Measurements from ENCODE around the gene GMDS. TPM values are rescaled to one million over a fixed set of nuclear protein-coding genes. Genes with fewer than 3 reads are reported as not detected.

Gene GMDS
- total RNA-seq, 1 donor from 2014 or later, result 35.7 TPM

- Mint-ChIP-seq H3K4me1 (ENCODE audit: low read depth) (peaks cover 8% of the 10 kb centered on the region), H3K36me3 (ENCODE audit: low read depth) (no peaks in the 10 kb centered on the region), H3K27ac (no peak overlapping the region), H3K9me3 (no peaks in the 10 kb centered on the region), H3K4me3 (ENCODE audit: low read depth) (no peak overlapping the region), H3K27me3 (ENCODE audit: low read depth) (no peaks in the 10 kb centered on the region)
- intact Hi-C loops (cut with micrococcal nuclease), result loop anchor here (5.0 kb wide), 2 partner anchors 212 to 307 kb away; no protein-coding TSS in a partner anchor
- no peak for DNase-seq (ENCODE audit: low spot score)
Observed at GRCh38 chr6:1890071-1890470, 355.3 kb downstream of the GMDS start.

- Mint-ChIP-seq H3K36me3 (ENCODE audit: low read depth) (no peaks in the 10 kb centered on the region), H3K4me1 (ENCODE audit: low read depth) (peaks cover 4% of the 10 kb centered on the region), H3K9me3 (no peaks in the 10 kb centered on the region), H3K27ac (no peak overlapping the region), H3K27me3 (ENCODE audit: low read depth) (peaks cover 4% of the 10 kb centered on the region), H3K4me3 (ENCODE audit: low read depth) (no peak overlapping the region)
- DNase-seq (ENCODE audit: low spot score), result no peak
- intact Hi-C loops (cut with micrococcal nuclease), result no loop called here
Observed at GRCh38 chr6:1885576-1886011, 359.8 kb downstream of the GMDS start.

GRCh38 chr6:1884313-1884712 lies 361.1 kb downstream of the GMDS start:
- no peaks in the 10 kb centered on the region for H3K4me1 Mint-ChIP-seq (ENCODE audit: low read depth)
- intact Hi-C loops (cut with micrococcal nuclease), result no loop called here

GRCh38 chr6:1878330-1878729 lies 367.1 kb downstream of the GMDS start:
- intact Hi-C loops (cut with micrococcal nuclease), result no loop called here
- Mint-ChIP-seq H3K27ac (no peak overlapping the region), H3K4me1 (ENCODE audit: low read depth) (no peaks in the 10 kb centered on the region), H3K4me3 (ENCODE audit: low read depth) (no peak overlapping the region), H3K9me3 (no peaks in the 10 kb centered on the region), H3K27me3 (ENCODE audit: low read depth) (peaks cover 4% of the 10 kb centered on the region), H3K36me3 (ENCODE audit: low read depth) (no peaks in the 10 kb centered on the region)
- no peak for DNase-seq (ENCODE audit: low spot score)

More at GRCh38 chr6:1884313-1884712, 361.1 kb downstream of the GMDS start:
- DNase-seq (ENCODE audit: low spot score), result no peak
- H3K27ac Mint-ChIP-seq, result no peak overlapping the region
- no peaks in the 10 kb centered on the region for H3K9me3 Mint-ChIP-seq
- H3K4me3 Mint-ChIP-seq (ENCODE audit: low read depth), result no peak overlapping the region
- no peaks in the 10 kb centered on the region for H3K36me3 Mint-ChIP-seq (ENCODE audit: low read depth)
- H3K27me3 Mint-ChIP-seq (ENCODE audit: low read depth), result peaks cover 4% of the 10 kb centered on the region

GRCh38 chr6:1873781-1874180 lies 371.6 kb downstream of the GMDS start:
- H3K4me3 Mint-ChIP-seq (ENCODE audit: low read depth), result no peak overlapping the region
- intact Hi-C loops (cut with micrococcal nuclease), result no loop called here
- H3K27me3 Mint-ChIP-seq (ENCODE audit: low read depth), result no peaks in the 10 kb centered on the region
- no peak for DNase-seq (ENCODE audit: low spot score)
- no peak overlapping the region for H3K27ac Mint-ChIP-seq
- H3K36me3 Mint-ChIP-seq (ENCODE audit: low read depth), result no peaks in the 10 kb centered on the region
- H3K4me1 Mint-ChIP-seq (ENCODE audit: low read depth), result no peaks in the 10 kb centered on the region
- no peaks in the 10 kb centered on the region for H3K9me3 Mint-ChIP-seq

- DNase-seq (ENCODE audit: low spot score), result no peak
- Mint-ChIP-seq H3K27me3 (ENCODE audit: low read depth) (no peaks in the 10 kb centered on the region), H3K9me3 (no peaks in the 10 kb centered on the region), H3K4me1 (ENCODE audit: low read depth) (no peaks in the 10 kb centered on the region), H3K36me3 (ENCODE audit: low read depth) (no peaks in the 10 kb centered on the region), H3K4me3 (ENCODE audit: low read depth) (no peak overlapping the region), H3K27ac (no peak overlapping the region)
- intact Hi-C loops (cut with micrococcal nuclease), result no loop called here
Observed at GRCh38 chr6:1872649-1873131, 372.7 kb downstream of the GMDS start.

- Mint-ChIP-seq H3K9me3 (no peaks in the 10 kb centered on the region), H3K27ac (no peak overlapping the region), H3K4me3 (ENCODE audit: low read depth) (no peak overlapping the region), H3K4me1 (ENCODE audit: low read depth) (no peaks in the 10 kb centered on the region), H3K27me3 (ENCODE audit: low read depth) (no peaks in the 10 kb centered on the region), H3K36me3 (ENCODE audit: low read depth) (no peaks in the 10 kb centered on the region)
- DNase-seq (ENCODE audit: low spot score), result no peak
- intact Hi-C loops (cut with micrococcal nuclease), result no loop called here
Observed at GRCh38 chr6:1871724-1872315, 373.6 kb downstream of the GMDS start.

- H3K27me3 Mint-ChIP-seq (ENCODE audit: low read depth), result no peaks in the 10 kb centered on the region
- DNase-seq (ENCODE audit: low spot score), result no peak
- intact Hi-C loops (cut with micrococcal nuclease), result no loop called here
- H3K4me1 Mint-ChIP-seq (ENCODE audit: low read depth), result no peaks in the 10 kb centered on the region
- no peaks in the 10 kb centered on the region for H3K36me3 Mint-ChIP-seq (ENCODE audit: low read depth)
- no peaks in the 10 kb centered on the region for H3K9me3 Mint-ChIP-seq
- H3K4me3 Mint-ChIP-seq (ENCODE audit: low read depth), result no peak overlapping the region
- H3K27ac Mint-ChIP-seq, result no peak overlapping the region
Observed at GRCh38 chr6:1870932-1871331, 374.5 kb downstream of the GMDS start.

- no peak overlapping the region for H3K27ac Mint-ChIP-seq
- DNase-seq (ENCODE audit: low spot score), result no peak
- no peaks in the 10 kb centered on the region for H3K4me1 Mint-ChIP-seq (ENCODE audit: low read depth)
- H3K36me3 Mint-ChIP-seq (ENCODE audit: low read depth), result no peaks in the 10 kb centered on the region
- no peaks in the 10 kb centered on the region for H3K27me3 Mint-ChIP-seq (ENCODE audit: low read depth)
- intact Hi-C loops (cut with micrococcal nuclease), result no loop called here
- no peaks in the 10 kb centered on the region for H3K9me3 Mint-ChIP-seq
- no peak overlapping the region for H3K4me3 Mint-ChIP-seq (ENCODE audit: low read depth)
Observed at GRCh38 chr6:1870251-1870650, 375.2 kb downstream of the GMDS start.

- no peak for DNase-seq (ENCODE audit: low spot score)
- intact Hi-C loops (cut with micrococcal nuclease), result no loop called here
- Mint-ChIP-seq H3K27me3 (ENCODE audit: low read depth) (peaks cover 3% of the 10 kb centered on the region), H3K36me3 (ENCODE audit: low read depth) (no peaks in the 10 kb centered on the region), H3K27ac (no peak overlapping the region), H3K9me3 (no peaks in the 10 kb centered on the region), H3K4me3 (ENCODE audit: low read depth) (no peak overlapping the region), H3K4me1 (ENCODE audit: low read depth) (no peaks in the 10 kb centered on the region)
Observed at GRCh38 chr6:1869769-1870168, 375.6 kb downstream of the GMDS start.

- Mint-ChIP-seq H3K27me3 (ENCODE audit: low read depth) (peaks cover 4% of the 10 kb centered on the region), H3K27ac (no peak overlapping the region), H3K4me1 (ENCODE audit: low read depth) (no peaks in the 10 kb centered on the region), H3K4me3 (ENCODE audit: low read depth) (no peak overlapping the region), H3K36me3 (ENCODE audit: low read depth) (no peaks in the 10 kb centered on the region), H3K9me3 (no peaks in the 10 kb centered on the region)
- intact Hi-C loops (cut with micrococcal nuclease), result no loop called here
- DNase-seq (ENCODE audit: low spot score), result no peak
Observed at GRCh38 chr6:1869308-1869707, 376.1 kb downstream of the GMDS start.

- Mint-ChIP-seq H3K36me3 (ENCODE audit: low read depth) (no peaks in the 10 kb centered on the region), H3K27me3 (ENCODE audit: low read depth) (peaks cover 5% of the 10 kb centered on the region), H3K4me3 (ENCODE audit: low read depth) (no peak overlapping the region), H3K27ac (no peak overlapping the region), H3K4me1 (ENCODE audit: low read depth) (no peaks in the 10 kb centered on the region), H3K9me3 (no peaks in the 10 kb centered on the region)
- intact Hi-C loops (cut with micrococcal nuclease), result no loop called here
- no peak for DNase-seq (ENCODE audit: low spot score)
Observed at GRCh38 chr6:1868561-1869261, 376.7 kb downstream of the GMDS start.

- H3K27ac Mint-ChIP-seq, result no peak overlapping the region
Observed at GRCh38 chr6:1867197-1867596, 378.2 kb downstream of the GMDS start.

More at GRCh38 chr6:1867197-1867596, 378.2 kb downstream of the GMDS start:
- H3K27me3 Mint-ChIP-seq (ENCODE audit: low read depth), result peaks cover 5% of the 10 kb centered on the region
- H3K4me1 Mint-ChIP-seq (ENCODE audit: low read depth), result no peaks in the 10 kb centered on the region
- DNase-seq (ENCODE audit: low spot score), result no peak
- H3K36me3 Mint-ChIP-seq (ENCODE audit: low read depth), result no peaks in the 10 kb centered on the region
- intact Hi-C loops (cut with micrococcal nuclease), result no loop called here
- H3K4me3 Mint-ChIP-seq (ENCODE audit: low read depth), result no peak overlapping the region
- H3K9me3 Mint-ChIP-seq, result no peaks in the 10 kb centered on the region

Data from activated T-helper 2 cell treated with anti-CD3 and anti-CD28 coated beads, Interferon-gamma antibody, Interleukin-2, Interleukin-4, amounts not matched to agents 10 μg/mL and 5 μg/mL and 100 μg/mL, durations not matched to agents 14 hours and 24 hours and 36 hours (primary cell).